HG02642 (cell line): ENCODE results near the gene CLSTN2.

ENCODE experiments used
- ATAC-seq: cut with Tn5 transposase; IDR thresholded peaks from one replicate; pipeline ENCODE4 v1.9.1; 2021; ENCODE audit warnings: mild to moderate bottlenecking; ENCODE audit not compliant: unreplicated experiment, poor library complexity

CLSTN2 gene

DNA sequence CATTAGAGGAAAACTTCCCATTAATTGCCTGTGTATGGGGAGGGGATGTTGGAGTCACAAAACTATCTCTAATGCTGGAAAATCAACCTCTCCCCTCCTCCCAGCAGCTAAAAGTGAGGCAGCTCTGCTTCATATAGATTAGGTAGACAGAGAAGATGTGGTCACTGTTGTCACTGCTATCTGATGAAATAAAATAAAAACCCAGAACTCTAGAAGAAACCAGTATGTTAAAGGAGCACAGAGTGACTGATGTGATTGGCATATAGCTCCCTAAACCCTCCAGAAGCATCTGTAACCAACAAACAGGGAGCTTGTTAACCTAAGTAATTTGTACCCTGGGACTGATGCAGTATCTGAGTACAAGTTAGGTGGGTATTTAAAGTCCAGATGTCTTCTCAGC, 531.0 kb downstream of the CLSTN2 start:
- no peak for ATAC-seq

DNA sequence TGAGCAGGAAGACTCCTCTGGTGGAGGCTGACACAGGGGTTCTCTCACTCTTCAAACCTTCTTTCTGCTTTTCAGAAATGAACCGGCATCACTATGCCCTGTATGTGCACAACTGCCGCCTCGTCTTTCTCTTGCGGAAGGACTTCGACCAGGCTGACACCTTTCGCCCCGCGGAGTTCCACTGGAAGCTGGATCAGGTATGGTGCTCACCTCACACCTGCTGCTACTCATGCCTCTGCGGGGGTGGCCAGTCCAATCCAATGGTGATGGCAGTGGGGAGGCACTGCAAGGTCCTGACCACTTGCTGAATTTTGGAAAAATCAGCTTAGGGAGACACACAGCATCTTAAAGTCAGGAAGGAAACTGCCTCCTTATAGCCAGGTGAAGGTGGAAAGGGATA, 531.5 kb downstream of the CLSTN2 start:
- no peak for ATAC-seq

DNA sequence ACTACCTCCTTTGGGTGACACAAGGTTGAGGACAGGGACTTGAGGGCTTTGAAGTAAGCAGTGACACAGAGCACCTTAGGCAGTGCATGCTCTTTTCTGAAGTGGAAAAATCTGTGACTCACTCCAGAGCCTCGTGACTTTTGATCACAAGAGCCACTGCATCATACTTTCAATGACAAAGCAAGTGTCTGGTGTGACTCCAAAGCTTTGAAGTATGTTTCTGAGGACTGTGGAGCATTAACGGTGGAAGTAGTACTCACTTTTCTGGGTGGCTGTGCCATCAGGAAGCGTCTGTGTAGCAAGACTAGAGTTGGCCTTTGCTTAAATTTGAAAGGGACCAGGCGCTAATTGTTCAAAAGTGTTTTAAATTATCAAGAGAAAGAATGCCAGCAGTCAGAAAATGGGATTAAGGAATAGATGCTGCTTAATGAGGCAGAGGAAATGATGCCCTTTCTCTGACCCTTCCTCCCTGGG, 532.2 kb downstream of the CLSTN2 start:
- ATAC-seq: no peak

DNA sequence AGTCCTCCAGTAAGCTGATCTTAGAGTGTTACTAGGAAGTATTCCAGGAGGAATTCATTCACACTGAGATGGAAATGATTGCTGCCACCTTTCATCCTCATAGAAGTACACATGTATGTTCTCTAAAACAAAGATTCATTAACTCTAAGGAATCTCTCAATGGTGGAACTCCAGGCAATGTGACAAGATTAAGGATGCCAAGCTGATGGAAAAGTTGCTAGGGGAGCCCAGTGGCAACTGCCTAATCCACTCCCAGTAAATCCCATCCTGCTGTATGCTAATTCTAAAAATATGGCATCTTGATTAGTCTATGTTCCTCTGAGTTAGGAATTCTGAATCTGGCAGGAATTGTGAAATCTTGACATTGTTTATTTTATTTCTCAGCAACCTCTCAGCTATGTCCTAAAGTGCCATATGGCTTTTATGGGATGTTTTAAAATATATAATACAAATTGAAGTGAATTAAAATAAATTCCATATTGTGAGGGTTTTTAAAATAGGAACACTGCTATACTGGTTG, 532.9 kb downstream of the CLSTN2 start:
- no peak for ATAC-seq

DNA sequence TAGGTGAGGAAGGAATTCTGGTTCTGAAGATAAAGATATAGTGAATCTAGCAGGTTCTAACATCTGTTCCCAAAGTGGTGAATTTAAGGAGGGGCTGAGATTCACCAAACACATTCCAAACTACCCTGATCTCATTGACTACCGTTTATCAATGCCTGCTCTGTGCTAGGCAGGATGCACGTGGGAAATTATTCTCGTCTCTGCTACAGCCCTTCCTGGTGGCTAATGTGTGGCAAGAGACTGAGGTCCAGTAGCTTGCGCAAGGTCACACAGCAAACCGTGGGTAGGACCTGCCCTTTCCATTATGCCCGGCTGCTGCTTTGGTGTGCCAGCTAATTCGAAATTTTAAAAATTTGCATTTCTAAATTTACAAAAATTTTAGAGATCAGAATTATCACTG, 533.4 kb downstream of the CLSTN2 start:
- no peak for ATAC-seq

DNA sequence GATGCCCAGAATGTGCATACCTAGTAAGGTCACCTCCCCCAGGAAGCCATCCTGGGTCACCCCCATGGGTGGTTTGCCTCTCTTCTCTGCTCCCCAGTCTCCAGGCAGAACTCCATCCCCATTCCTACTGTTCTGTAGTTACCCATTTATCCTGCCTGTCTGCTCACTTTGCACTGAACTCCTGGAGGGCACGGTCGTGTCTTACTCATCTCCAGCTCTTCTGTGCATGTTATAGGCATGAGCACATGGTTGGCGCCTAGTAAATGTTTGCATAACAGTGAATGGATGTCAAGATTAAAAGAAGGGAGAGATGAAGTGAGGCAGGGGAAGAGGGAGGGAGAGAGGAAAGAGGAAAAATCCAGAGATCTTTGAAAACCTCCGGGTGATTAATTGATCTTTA, 534.5 kb downstream of the CLSTN2 start:
- no peak for ATAC-seq

DNA sequence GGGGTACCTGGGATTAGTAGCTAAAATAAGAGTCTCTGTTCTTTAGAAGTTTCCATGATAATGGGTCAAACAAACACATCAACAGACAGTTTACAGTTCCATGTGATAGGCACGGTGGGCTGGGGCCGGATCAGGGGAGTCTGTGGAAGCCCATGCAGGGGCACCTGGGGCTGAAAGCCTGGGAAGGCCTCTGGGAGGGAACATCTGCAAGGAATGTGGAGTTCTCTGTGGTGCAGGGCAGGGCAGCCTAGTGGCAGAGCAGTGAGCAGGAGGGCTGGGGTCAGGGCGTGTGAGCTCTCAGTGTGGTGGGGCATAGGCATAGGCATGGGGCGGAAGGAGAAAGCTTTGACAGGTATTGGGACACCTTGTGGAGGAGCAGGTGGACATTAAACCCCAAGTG, 535.2 kb downstream of the CLSTN2 start:
- no peak for ATAC-seq

DNA sequence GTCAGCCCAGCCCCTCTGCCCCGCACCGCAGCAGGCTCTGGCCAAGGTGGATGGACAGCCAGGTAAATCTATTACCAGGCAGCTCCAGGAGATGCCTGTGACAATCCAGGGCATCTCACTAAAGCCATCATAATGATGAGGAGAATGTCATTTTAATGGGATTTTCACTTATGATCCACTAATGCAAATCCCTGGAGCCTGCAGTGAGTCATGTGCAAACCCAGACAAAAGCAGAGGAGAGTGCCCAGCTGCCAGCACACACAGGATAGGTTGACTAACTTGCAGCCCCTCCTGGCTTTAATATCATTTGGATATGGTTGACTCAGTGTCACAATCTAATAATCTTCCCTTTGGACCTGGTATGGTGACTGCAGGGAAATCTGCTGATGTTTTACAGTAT, 536.0 kb downstream of the CLSTN2 start:
- no peak for ATAC-seq

DNA sequence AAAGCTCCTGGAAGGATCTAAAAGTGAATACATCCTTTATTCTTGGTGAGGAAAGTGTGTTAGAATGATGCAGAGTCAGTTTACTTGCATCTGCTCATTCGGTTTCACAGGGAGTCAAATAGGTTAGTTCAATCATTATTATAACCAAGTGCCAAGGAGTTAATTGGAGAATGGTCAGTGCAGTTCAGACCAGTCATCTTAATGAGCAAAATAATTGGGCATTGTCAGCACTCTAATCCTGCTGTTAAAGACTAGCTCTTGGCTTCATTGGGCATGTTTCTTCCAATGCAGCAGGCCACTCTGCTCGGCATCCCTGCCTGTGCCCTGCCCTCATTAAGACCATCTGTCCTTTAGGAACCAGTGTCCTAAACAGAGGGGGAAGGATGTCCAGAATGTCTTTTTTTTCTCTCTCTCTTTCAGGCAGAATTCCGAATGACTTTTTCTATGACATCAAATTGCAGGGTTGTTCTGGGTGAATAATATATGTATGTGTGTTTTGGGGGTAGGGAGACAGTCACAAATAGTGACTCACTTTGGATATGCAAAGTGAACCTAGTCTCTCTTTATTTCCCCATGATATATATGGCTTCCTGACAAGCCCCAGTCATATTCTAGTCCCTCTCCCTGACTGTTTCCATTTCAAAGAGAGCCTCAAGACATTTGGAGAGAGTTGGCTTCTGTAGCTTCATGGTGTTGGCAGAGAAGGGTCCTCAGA, 537.5 kb downstream of the CLSTN2 start:
- ATAC-seq: no peak

DNA sequence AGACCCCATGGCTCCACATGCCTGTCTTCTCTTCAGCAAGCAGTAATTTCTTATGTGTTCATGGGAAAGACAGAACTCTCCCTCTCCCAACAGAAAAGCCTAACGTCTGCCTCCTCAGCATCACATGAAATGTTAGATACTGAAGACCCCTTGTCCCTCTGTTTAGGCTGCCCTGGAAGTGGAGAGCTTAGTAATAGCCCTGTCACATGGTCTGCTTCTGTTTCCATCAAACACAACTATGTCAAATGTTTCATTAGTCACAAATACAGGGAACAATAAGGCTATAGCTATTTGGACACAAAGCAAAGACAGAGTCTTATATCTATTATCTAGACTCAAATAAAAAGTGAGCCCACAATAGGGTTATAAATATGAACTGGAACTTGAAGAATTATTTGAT, 552.6 kb downstream of the CLSTN2 start:
- ATAC-seq: no peak

DNA sequence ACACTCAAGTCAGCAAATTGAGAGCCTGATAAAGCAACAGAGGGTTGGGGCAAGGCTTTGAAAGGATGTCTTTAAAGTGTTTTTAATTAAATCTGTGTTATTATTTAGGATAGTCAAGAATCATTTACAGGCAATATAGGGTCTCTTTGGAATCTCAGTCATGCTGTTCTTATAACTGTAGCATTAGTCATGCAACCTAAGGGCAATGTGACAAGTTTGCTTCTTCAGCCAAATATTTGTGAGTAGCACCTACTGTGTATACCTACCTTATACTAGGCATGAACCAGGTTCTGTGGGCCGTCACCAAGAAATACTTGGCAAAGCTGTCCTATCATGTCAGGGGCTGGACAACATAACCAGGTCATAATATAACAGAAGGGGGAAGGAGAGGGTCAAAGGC, 558.3 kb downstream of the CLSTN2 start:
- no peak for ATAC-seq

DNA sequence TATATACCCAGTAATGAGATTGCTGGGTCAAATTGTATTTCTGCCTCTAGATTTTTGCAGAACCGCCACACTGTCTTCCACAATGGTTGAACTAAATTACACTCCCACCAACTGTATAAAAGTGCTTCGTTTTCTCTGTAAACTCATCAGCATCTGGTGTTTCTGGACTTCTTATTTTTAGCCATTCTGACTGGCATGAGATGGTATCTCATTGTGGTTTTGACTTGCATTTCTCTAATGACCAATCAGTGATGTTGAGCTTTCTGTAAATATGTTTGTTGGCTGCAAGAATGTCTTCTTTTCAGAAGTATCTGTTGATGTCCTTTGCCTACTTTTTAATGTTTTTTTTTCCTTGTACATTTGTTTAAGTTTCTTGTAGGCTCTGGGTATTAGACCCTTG, 560.0 kb downstream of the CLSTN2 start:
- no peak for ATAC-seq

DNA sequence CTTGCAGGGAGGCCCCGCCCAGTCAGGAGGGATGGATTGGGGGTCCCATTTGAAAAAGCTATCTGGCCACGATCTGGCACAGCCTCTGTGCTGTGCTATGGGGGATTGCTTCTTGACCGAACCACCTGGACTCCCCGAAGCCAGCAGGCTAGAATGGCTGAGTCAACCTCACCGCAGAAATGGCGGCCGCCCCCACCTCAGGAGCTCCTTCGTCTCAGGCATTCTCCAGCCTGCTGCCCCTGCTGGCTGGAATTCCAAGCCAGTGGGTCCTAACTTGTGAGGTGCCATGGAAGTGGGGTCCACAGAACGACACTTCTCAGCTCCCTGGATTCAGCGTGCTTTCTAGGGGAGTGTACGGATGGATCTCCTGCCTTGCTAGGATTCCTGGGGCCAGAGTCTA, 562.3 kb downstream of the CLSTN2 start:
- no peak for ATAC-seq

DNA sequence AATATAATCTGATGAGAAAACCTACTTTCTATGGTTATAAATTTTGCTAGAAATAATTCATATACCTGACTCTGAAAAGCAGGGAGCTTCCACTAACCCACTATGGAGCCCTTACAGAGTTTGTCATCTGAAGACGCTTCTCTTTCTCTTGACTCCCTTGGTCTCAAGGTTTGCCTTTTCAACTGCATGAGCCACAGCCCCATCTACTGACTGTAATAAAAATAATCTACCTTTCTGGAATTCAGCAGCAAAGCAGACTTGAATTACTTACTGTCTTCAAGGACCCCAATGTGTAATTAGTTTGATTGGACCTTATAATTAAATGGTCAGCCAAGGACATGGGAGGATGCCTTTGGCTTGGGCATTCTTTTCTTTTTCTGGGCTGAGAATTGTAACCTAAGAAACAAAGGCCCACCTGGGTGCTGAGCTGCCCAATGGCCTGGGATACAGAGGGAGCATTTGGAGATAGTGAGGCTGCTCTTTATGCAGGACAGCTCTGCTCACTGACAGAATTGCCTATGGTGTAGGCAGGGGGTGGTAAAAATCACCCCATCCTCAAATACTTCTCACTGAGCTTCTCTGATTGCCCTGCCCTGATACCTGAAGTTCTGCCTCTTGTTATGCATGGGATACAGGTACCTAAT, 564.3 kb downstream of the CLSTN2 start:
- ATAC-seq: no peak

DNA sequence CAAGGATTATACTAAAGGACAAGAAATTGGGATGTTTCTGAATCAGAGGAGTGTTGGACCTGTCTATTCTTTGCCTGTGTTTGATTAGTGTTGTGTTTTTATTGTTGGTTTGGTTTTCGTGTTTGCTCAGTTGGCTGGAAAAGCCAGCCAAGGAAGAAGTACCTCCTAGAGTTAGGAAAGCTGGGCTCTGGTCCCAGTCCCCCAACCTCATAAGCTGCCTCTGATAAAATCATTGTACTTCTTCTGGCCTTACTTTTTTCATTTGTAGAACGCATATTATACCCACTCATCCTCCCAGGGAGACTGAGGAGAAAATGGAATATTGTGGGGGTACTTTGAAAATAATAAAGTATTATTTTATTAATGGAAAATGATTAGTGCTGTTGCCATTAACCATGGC, 565.5 kb downstream of the CLSTN2 start:
- no peak for ATAC-seq

DNA sequence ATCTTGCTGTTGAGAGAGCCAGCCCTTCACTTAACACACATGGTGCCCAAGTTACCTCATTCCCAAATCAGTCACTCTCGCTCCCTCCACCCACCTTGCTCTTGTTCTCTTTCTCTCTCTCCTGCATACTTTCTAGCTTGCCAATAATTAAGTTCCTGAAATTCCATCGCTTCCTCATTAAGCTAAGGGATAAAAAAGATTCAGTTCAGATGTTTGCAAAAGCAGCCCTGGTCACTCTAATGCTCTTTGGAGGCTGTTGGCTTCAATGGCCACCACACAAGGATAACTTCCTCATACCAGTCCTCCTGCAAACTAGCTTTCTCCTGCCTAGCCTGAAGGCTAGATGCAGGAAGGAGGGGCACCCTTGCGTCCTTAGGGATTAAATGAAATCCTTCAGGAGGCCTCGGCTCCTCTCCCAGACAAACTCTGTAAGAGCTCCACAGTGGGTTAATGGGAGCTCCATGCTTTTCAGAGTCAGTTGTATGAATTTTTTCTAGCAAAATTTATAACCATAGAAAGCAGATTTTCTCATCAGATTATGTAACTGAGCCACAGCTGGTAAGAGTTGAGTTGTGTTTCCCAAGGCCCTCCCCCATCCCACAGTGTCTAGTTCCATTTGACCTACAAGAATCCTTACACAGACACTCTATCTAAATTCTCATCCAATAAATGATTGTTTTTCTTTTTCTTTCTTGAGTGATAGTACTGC, 566.2 kb downstream of the CLSTN2 start:
- ATAC-seq: no peak

DNA sequence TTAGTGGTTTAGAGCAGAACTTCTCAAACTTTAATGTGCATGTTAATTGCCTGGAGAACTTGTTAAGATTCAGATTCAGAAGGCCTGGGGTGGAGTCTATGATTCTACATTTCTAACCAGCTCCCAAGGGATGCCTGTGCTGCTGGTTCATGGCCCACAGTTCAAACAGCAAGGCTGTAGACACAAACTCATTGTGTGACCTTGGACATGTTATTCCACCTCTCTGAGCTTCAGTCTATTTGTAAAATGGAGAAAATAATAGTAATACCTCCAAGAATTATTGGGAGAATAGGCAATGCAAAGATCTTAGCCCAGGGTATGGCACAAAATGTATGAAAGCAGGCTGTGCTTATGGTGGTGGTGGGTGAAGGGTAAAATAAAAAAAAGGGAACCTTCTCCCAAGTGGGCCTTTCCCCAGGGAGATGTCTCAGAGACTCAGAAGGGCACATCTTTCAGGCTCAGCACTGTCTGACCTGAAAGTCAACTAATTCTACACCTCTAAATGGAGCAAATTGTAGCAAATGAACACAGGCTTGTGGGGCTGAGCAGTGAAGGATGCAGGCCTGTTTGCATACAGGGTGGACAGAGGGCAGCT, 566.9 kb downstream of the CLSTN2 start:
- no peak for ATAC-seq

DNA sequence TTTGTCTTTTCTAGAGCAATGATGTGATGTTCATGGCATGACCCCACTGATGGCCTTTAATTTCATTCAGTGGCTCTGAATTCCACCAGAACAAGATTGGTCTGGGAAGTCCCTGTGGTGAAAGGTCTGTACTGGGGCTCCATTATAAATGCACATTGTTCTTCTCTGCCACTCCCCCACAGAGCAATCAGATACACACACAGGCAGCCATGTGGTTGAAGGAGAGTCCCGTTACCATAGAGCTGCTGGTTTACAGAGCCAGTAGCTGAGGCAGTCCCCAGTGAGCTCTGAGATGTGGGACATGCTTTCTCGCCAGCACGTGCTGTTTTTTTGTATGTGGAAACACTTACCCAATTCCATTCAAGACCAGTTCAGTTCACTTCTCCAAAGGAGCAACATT, 570.2 kb downstream of the CLSTN2 start:
- ATAC-seq: peak; percentile 75

DNA sequence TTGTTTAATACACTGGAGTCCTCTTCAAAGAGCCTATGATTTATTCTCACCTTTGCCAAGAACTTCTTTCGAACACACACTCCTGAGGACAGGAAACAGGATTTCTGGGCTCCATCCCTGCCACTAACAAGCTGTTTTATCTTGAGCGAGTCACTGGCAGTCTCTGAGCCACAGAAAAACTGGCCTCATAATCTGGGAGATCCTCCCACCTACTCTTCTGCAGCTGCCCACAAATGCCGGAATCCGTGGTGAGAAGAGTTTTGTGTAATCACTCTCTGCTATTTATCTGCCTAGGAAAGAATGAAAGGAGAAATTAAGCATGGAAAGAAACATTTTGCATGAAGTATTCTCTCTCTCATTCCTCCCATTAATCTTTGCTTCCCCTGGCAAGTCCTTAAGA, 570.9 kb downstream of the CLSTN2 start:
- no peak for ATAC-seq

DNA sequence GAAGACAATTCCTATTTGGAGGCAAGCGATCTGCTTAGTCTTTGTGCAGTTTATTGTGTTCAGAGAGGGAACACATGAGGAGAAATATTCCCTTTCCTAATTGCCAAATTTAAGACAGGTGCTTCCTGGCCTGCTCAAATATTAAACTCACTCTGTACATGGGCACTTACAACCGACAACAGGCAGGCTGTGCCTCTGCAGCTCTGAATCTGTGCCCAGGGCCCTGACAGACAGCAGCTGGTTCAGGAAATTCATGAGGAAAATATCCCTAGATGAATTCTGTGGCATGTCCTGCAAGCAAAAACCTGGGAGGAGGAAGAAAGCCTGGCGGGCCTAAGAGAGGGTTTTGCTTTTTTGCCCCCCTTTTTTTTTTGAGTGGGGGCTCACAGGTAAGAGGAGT, 573.6 kb downstream of the CLSTN2 start:
- ATAC-seq: no peak

DNA sequence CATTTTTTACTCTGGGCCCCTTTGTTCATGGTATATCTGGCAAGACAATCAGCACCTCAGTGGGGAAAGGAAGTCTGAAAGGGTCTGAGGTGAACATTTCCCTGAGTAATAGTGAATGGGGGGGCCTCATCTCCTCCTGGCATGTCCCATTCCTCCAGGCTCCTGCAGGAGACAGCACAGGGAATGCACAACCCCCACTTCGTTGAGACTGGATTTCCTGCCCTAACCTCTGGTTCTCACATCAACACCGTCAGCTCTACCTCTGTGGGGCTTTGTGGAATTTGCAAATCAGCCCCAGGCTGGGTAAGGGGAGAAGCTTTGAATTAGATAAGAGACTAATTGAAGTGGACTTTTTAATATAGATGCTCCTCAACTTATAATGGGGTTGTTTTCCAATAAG, 574.5 kb downstream of the CLSTN2 start:
- ATAC-seq: no peak
